ENCODE data around the gene SLC16A1.
"Not testable (repeated sequence)": the region's sequence is repeated elsewhere in the genome, so short reads cannot be mapped to it uniquely, and the experiment has no call there.

SLC16A1 gene

DNA sequence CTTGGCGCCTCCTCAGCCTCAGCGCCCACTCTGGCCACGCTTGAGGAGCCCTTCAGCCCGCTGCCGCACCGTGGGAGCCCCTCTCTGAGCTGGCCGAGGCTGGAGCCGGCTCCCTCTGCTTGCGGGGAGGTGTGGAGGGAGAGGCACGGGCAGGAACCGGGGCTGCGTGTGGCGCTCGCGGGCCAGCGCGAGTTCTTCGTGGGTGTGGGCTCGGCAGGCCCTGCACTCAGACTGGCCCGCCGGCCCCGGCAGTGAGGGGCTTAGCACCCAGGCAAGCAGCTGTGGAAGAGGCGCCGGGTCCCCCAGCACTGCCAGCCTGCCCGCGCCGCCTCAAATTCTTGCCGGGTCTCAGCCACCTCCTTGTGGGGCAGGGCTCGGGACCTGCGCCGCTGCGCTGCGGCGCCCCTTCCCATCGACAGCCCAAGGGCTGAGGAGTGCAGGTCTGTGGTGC lies 61.4 kb downstream of the SLC16A1 start:
- Histone ChIP-seq H3K36me3 (ENCODE audit: low read length) (no peaks in the 10 kb centered on the region), H3K4me3 (ENCODE audit: insufficient read depth, low read length, poor library complexity, severe bottlenecking) (no peak overlapping the region), H3F3A (ENCODE audit: insufficient read depth) (no peaks in the 10 kb centered on the region), H3K27me3 (ENCODE audit: low read length) (no peaks in the 10 kb centered on the region), H3K27ac (ENCODE audit: low read depth, low read length) (no peak overlapping the region), H3K4me2 (ENCODE audit: low read depth, low read length, poor library complexity, severe bottlenecking) (no peak overlapping the region), H2AFZ (ENCODE audit: low read depth, low read length, severe bottlenecking) (no peak overlapping the region), H3K9me3 (ENCODE audit: insufficient read depth, low read length) (no peaks in the 10 kb centered on the region; the same call in 1 of the 2 replicates), H4K20me1 (ENCODE audit: low read depth, low read length) (no peaks in the 10 kb centered on the region), H3K9ac (ENCODE audit: low read length) (no peak overlapping the region), H3K79me2 (ENCODE audit: insufficient read depth, low read length) (no peaks in the 10 kb centered on the region), H3K9me2 (replicated peaks; ENCODE audit: insufficient read depth, low read length) (no peaks in the 10 kb centered on the region)
- TF ChIP-seq, protein P1, sequence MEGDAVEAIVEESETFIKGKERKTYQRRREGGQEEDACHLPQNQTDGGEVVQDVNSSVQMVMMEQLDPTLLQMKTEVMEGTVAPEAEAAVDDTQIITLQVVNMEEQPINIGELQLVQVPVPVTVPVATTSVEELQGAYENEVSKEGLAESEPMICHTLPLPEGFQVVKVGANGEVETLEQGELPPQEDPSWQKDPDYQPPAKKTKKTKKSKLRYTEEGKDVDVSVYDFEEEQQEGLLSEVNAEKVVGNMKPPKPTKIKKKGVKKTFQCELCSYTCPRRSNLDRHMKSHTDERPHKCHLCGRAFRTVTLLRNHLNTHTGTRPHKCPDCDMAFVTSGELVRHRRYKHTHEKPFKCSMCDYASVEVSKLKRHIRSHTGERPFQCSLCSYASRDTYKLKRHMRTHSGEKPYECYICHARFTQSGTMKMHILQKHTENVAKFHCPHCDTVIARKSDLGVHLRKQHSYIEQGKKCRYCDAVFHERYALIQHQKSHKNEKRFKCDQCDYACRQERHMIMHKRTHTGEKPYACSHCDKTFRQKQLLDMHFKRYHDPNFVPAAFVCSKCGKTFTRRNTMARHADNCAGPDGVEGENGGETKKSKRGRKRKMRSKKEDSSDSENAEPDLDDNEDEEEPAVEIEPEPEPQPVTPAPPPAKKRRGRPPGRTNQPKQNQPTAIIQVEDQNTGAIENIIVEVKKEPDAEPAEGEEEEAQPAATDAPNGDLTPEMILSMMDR (IDR thresholded peaks at IDR 0.05; ENCODE audit: insufficient read depth, low read length, poor library complexity, severe bottlenecking): no peak
- no peak for TF ChIP-seq EZH2phosphoT487 (conservative IDR thresholded peaks at IDR 0.05; ENCODE audit: low read length)

GRCh38 chr1:112894010-112894292 lies 62.0 kb downstream of the SLC16A1 start:
- Histone ChIP-seq H3K9ac (ENCODE audit: low read length) (no peak overlapping the region), H3K9me2 (replicated peaks; ENCODE audit: insufficient read depth, low read length) (no peaks in the 10 kb centered on the region), H3K4me2 (ENCODE audit: low read depth, low read length, poor library complexity, severe bottlenecking) (no peak overlapping the region), H3K4me3 (ENCODE audit: insufficient read depth, low read length, poor library complexity, severe bottlenecking) (no peak overlapping the region), H3K27me3 (ENCODE audit: low read length) (no peaks in the 10 kb centered on the region), H3K9me3 (ENCODE audit: insufficient read depth, low read length) (no peaks in the 10 kb centered on the region; the same call in 1 of the 2 replicates), H3K36me3 (ENCODE audit: low read length) (no peaks in the 10 kb centered on the region), H3K27ac (ENCODE audit: low read depth, low read length) (no peak overlapping the region), H3F3A (ENCODE audit: insufficient read depth) (no peaks in the 10 kb centered on the region), H3K79me2 (ENCODE audit: insufficient read depth, low read length) (no peaks in the 10 kb centered on the region), H4K20me1 (ENCODE audit: low read depth, low read length) (no peaks in the 10 kb centered on the region), H2AFZ (ENCODE audit: low read depth, low read length, severe bottlenecking) (no peak overlapping the region)
- TF ChIP-seq EZH2phosphoT487 (conservative IDR thresholded peaks at IDR 0.05; ENCODE audit: low read length): no peak
- TF ChIP-seq, protein P1 (IDR thresholded peaks at IDR 0.05; ENCODE audit: insufficient read depth, low read length, poor library complexity, severe bottlenecking): no peak

GRCh38 chr1:112893288-112894009 lies 62.5 kb downstream of the SLC16A1 start:
- Histone ChIP-seq H3K79me2 (ENCODE audit: insufficient read depth, low read length) (no peaks in the 10 kb centered on the region), H3K27me3 (ENCODE audit: low read length) (no peaks in the 10 kb centered on the region), H3F3A (ENCODE audit: insufficient read depth) (no peaks in the 10 kb centered on the region), H3K9me2 (replicated peaks; ENCODE audit: insufficient read depth, low read length) (no peaks in the 10 kb centered on the region), H3K4me2 (ENCODE audit: low read depth, low read length, poor library complexity, severe bottlenecking) (no peak overlapping the region), H2AFZ (ENCODE audit: low read depth, low read length, severe bottlenecking) (no peak overlapping the region), H3K27ac (ENCODE audit: low read depth, low read length) (no peak overlapping the region), H4K20me1 (ENCODE audit: low read depth, low read length) (no peaks in the 10 kb centered on the region), H3K36me3 (ENCODE audit: low read length) (no peaks in the 10 kb centered on the region), H3K4me3 (ENCODE audit: insufficient read depth, low read length, poor library complexity, severe bottlenecking) (no peak overlapping the region), H3K9me3 (ENCODE audit: insufficient read depth, low read length) (no peaks in the 10 kb centered on the region; the same call in 1 of the 2 replicates), H3K9ac (ENCODE audit: low read length) (no peak overlapping the region)
- TF ChIP-seq, protein P1 (IDR thresholded peaks at IDR 0.05; ENCODE audit: insufficient read depth, low read length, poor library complexity, severe bottlenecking): no peak
- no peak for TF ChIP-seq EZH2phosphoT487 (conservative IDR thresholded peaks at IDR 0.05; ENCODE audit: low read length)

DNA sequence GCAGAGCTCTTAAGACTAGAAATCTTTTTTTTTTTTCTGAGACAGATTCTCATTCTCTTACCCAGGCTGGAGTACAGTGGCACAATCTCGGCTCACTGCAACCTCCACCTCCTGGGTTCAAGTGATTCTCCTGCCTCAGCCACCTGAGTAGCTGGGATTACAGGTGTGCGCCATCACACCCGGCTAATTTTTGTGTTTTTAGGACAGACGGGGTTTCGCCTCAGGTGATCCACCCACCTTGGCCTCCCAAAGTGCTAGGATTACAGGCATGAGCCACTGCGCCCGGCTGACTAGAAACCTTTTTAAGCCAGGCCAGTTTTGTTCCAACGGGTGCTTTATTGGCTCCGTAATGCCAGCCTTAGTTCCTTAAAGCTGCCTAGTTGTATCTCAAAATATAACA lies 66.1 kb downstream of the SLC16A1 start:
- not testable (repeated sequence) for H3K4me2 ChIP-seq (ENCODE audit: low read depth, low read length, poor library complexity, severe bottlenecking); H3K4me3 ChIP-seq (ENCODE audit: insufficient read depth, low read length, poor library complexity, severe bottlenecking); H2AFZ ChIP-seq (ENCODE audit: low read depth, low read length, severe bottlenecking); H3F3A ChIP-seq (ENCODE audit: insufficient read depth); H3K79me2 ChIP-seq (ENCODE audit: insufficient read depth, low read length); H4K20me1 ChIP-seq (ENCODE audit: low read depth, low read length); H3K36me3 ChIP-seq (ENCODE audit: low read length); H3K9me3 ChIP-seq (ENCODE audit: insufficient read depth, low read length); H3K9me2 ChIP-seq (replicated peaks; ENCODE audit: insufficient read depth, low read length); H3K27me3 ChIP-seq (ENCODE audit: low read length); H3K27ac ChIP-seq (ENCODE audit: low read depth, low read length); H3K9ac ChIP-seq (ENCODE audit: low read length)
